PC-3 (cell line): Measurements from ENCODE around the gene MSMP.

ENCODE experiments used
- EZH2 ChIP-seq: fragments of 300-600 bp; sonication (generic); IDR thresholded peaks from one replicate; pipeline ENCODE4 v1.6.1; 2017; ENCODE audit warnings: antibody characterized with exemption, mild to moderate bottlenecking, low read length; ENCODE audit not compliant: unreplicated experiment
- EZH2phosphoT487 ChIP-seq: fragments of 300-600 bp; sonication (generic); IDR thresholded peaks from 2 replicates; pipeline ENCODE4 v1.6.1; 2018; ENCODE audit warnings: mild to moderate bottlenecking, antibody characterized with exemption, low read length, borderline replicate concordance
- TF ChIP-seq, protein P1 (sequence below): fragments of 300-600 bp; sonication (generic); conservative IDR thresholded peaks from 2 replicates; pipeline ENCODE4 v1.5.1; 2017; ENCODE audit warnings: antibody characterized with exemption, low read depth, mild to moderate bottlenecking, low read length

DNA sequence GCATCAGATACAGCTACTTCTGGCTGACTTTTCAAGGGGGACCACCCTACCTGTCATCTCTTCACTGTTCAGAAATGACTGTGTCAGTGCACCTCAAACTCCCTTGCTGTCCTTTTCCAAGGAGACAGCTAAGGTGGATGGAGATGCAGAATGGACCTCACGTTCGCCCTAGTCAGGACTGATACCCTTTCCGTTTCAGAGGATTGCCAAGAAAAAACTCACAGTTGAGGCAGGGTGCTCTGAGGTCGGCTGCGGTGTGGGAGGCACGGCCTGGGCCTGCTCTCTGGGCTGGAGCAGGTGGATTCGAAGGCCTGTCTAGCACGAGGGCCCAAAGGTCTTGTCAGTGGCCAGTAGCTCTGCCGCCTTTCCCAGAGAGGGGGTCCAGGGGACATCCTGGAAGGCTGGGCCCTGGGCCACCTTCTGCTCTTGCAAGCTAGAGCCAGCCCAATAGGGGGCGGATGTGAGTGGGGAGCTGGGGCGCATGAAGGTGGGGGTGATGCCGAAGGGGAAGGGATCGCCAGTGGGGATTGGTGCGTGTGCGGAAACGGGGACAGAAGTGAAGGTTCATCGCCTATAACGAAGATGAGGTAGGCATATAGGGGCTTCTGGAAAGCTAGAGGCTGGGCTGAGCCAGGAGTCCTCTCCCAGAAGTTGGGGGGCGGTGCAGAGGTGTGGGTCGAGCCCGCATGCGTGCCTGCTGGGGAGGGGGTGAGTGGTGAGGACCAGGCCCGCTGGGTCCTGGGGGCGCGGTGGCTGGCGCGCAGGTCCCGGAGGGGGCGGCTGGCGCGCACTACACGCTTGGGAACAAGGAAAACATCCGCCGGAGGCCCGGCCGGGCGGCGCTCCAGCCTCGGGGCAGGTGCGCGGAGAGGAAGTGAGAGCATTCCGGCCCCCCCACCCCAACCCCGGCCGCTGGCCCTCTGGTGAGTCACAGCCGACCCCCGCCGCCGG is 2.5 kb upstream of the MSMP start:
- TF ChIP-seq, protein P1, sequence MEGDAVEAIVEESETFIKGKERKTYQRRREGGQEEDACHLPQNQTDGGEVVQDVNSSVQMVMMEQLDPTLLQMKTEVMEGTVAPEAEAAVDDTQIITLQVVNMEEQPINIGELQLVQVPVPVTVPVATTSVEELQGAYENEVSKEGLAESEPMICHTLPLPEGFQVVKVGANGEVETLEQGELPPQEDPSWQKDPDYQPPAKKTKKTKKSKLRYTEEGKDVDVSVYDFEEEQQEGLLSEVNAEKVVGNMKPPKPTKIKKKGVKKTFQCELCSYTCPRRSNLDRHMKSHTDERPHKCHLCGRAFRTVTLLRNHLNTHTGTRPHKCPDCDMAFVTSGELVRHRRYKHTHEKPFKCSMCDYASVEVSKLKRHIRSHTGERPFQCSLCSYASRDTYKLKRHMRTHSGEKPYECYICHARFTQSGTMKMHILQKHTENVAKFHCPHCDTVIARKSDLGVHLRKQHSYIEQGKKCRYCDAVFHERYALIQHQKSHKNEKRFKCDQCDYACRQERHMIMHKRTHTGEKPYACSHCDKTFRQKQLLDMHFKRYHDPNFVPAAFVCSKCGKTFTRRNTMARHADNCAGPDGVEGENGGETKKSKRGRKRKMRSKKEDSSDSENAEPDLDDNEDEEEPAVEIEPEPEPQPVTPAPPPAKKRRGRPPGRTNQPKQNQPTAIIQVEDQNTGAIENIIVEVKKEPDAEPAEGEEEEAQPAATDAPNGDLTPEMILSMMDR = peak; percentile 68
- no peak for TF ChIP-seq EZH2
- TF ChIP-seq EZH2phosphoT487 = no peak
